ENCODE measurements around the gene ASB6. TPM values are rescaled to one million over a fixed set of nuclear protein-coding genes. Genes with fewer than 3 reads are reported as not detected.

Gene ASB6
- total RNA-seq, 6 donors from 2014 or later: 15.4 to 51.3 (median 21.9) TPM

- no peak overlapping the region for H3K4me3 ChIP-seq
- ATAC-seq (ENCODE audit: low FRiP score in 2 of 2) (no peak), DNase-seq (no peak)
- H3K27me3 ChIP-seq: no peaks in the 10 kb centered on the region
- H3K36me3 ChIP-seq: peaks cover 5 to 26% (median 21%) of the 10 kb centered on the region in 4 donors
- WGBS, 2 donors: 72 to 81% methylated on average over 7 to 8 of the region's 8 CpGs
- TF ChIP-seq EP300 (IDR thresholded peaks at IDR 0.05): no peak
- TF ChIP-seq CTCF (IDR thresholded peaks at IDR 0.05): no peak
- no peak for TF ChIP-seq POLR2AphosphoS5 (IDR thresholded peaks at IDR 0.05)
- no peak for TF ChIP-seq POLR2A (IDR thresholded peaks at IDR 0.05)
- no peaks in the 10 kb centered on the region for H3K9me3 ChIP-seq
- H3K27ac ChIP-seq: no peak overlapping the region
- peaks cover 23 to 72% (median 36%) of the 10 kb centered on the region in 4 donors for H3K4me1 ChIP-seq
These were observed 12.6 kb downstream of the ASB6 start for GRCh38 chr9:129629251-129629820.

- H3K4me3 ChIP-seq: no peak overlapping the region
- H3K4me1 ChIP-seq: peaks cover 23 to 77% (median 36%) of the 10 kb centered on the region in 4 donors
- 80 to 86% methylated on average over 6 of the region's 6 CpGs for WGBS, 2 donors
- no peaks in the 10 kb centered on the region for H3K9me3 ChIP-seq
- no peak for DNase-seq
- no peak for ATAC-seq (ENCODE audit: low FRiP score in 2 of 2)
- no peak for TF ChIP-seq EP300 (IDR thresholded peaks at IDR 0.05)
- TF ChIP-seq POLR2A (IDR thresholded peaks at IDR 0.05): no peak
- peaks cover 0 to 20% (median 15%) of the 10 kb centered on the region in 4 donors for H3K36me3 ChIP-seq
- no peak overlapping the region for H3K27ac ChIP-seq
- no peaks in the 10 kb centered on the region for H3K27me3 ChIP-seq
These were observed 13.2 kb downstream of the ASB6 start for GRCh38 chr9:129628709-129629108.

- WGBS, 2 donors: 64% methylated on average over 10 to 11 of the region's 12 CpGs
- TF ChIP-seq EP300 (IDR thresholded peaks at IDR 0.05): no peak
- no peak for TF ChIP-seq POLR2A (IDR thresholded peaks at IDR 0.05)
- TF ChIP-seq CTCF (IDR thresholded peaks at IDR 0.05): no peak
- TF ChIP-seq POLR2AphosphoS5 (IDR thresholded peaks at IDR 0.05): no peak
- Histone ChIP-seq H3K27ac (peak overlapping the region in 1 of 4 donors; percentile 93), H3K27me3 (no peaks in the 10 kb centered on the region), H3K9me3 (no peaks in the 10 kb centered on the region), H3K4me3 (peak overlapping the region in 2 of 4 donors; percentile 80 to 87), H3K36me3 (peaks cover 0 to 10% (median 6%) of the 10 kb centered on the region in 4 donors), H3K4me1 (peaks cover 23 to 77% (median 36%) of the 10 kb centered on the region in 4 donors)
- DNase-seq: no peak
- no peak for ATAC-seq (ENCODE audit: low FRiP score in 2 of 2)
These were observed 14.2 kb downstream of the ASB6 start for GRCh38 chr9:129627556-129628440.

- Histone ChIP-seq H3K9me3 (no peaks in the 10 kb centered on the region), H3K4me1 (peaks cover 23 to 70% (median 36%) of the 10 kb centered on the region in 4 donors), H3K27ac (peak overlapping the region; percentile 92 to 94 (median 94)), H3K27me3 (no peaks in the 10 kb centered on the region), H3K36me3 (peaks cover 0 to 2% (median 0%) of the 10 kb centered on the region in 4 donors), H3K4me3 (peak overlapping the region; percentile 80 to 89 (median 86))
- ATAC-seq (ENCODE audit: low FRiP score in 2 of 2): peak; percentile 1 to 37
- no peak for DNase-seq
- WGBS, 2 donors: 2 to 9% methylated on average over 11 to 19 of the region's 20 CpGs
- TF ChIP-seq EP300 (IDR thresholded peaks at IDR 0.05) (no peak), POLR2A (IDR thresholded peaks at IDR 0.05) (no peak)
These were observed 15.2 kb downstream of the ASB6 start for GRCh38 chr9:129626625-129627284.

GRCh38 chr9:129626079-129626624, 15.8 kb downstream of the ASB6 start, which contains the start of gene NTMT1:
TSS of gene NTMT1 (plus strand) at chr9:129626163. CDS start at chr9:129632704, 6,541 bp downstream.
- H3K9me3 ChIP-seq: no peaks in the 10 kb centered on the region
- ATAC-seq (ENCODE audit: low FRiP score in 2 of 2) (peak; percentile 93 to 97), DNase-seq (peak; percentile 90 to 98)
- WGBS, 2 donors: 0% methylated on average over 14 to 32 of the region's 55 CpGs
- no peaks in the 10 kb centered on the region for H3K27me3 ChIP-seq
- TF ChIP-seq EP300 (IDR thresholded peaks at IDR 0.05) (peak in 1 of 4 donors; percentile 78), POLR2A (IDR thresholded peaks at IDR 0.05) (peak; percentile 82 to 98 (median 96)), CTCF (IDR thresholded peaks at IDR 0.05) (peak in 3 of 6 experiments; percentile 16 to 33 (median 16)), POLR2AphosphoS5 (IDR thresholded peaks at IDR 0.05) (peak; percentile 98)
- no peaks in the 10 kb centered on the region for H3K36me3 ChIP-seq
- peaks cover 23 to 64% (median 36%) of the 10 kb centered on the region in 4 donors for H3K4me1 ChIP-seq
- peak within 1 kb of the TSS; percentile 80 to 89 (median 86) for H3K4me3 ChIP-seq
- peak within 1 kb of the TSS; percentile 92 to 94 (median 94) for H3K27ac ChIP-seq
